ENCODE results near the gene OR52H1.
"Not testable (repeated sequence)": the region's sequence is repeated elsewhere in the genome, so short reads cannot be mapped to it uniquely, and the experiment has no call there.

Gene OR52H1

DNA sequence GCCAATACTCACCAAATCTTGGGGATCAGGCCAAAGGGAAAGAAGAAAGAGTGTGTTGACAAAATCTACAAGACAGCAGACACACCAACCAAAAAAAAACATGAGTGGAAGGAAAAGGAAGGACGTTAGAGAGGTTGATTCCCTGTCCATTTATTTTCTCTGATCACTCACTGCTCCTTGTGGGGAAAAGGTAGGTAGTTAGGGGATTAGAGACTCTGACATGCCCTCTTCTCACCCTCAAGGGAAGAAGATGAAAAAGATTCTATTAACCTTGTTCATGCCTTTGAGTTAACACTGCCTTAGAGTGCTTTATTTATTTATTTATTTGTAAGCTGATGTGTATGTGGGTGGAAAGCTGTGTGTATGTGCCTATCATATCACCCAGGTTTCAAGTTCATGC lies at the start of gene OR52H1:
Gene OR52H1, minus strand, starts transcription at position 101 of the 400 bp plus-strand sequence. CDS start 3,035 bp downstream, outside the sequence.
- no peak for DNase-seq

- no peak for DNase-seq
Observed at GRCh38 chr11:5597953-5598352, 49.6 kb upstream of the OR52H1 start.

DNA sequence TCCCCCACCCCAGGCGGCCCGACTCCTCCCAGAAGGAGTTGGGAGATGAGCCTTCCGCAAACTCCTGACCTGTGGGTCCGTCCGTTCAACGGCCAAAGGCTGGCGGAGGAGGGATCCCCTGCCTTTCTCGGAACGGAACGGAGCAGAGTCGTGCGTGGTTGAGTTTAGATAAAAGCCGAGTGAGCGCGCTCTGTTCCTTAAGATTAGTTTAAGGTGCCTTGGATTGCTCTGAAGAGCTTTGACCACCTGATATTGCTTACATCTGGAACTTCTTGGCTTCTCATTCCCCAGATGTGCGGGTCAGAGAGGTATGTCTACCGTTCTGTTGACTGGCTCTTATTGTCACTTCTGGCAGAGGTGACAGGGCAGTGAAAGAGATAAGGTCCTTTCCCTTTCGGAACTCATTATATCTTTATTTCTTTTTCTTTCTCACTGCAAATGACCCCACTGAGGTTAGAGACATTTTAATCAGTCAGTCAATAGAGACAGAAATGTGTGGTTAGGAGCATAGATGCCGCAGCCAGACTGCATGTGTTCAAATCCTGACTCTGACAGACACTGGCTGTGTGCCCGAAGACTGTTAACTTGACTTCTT lies 48.4 kb upstream of the OR52H1 start, which contains the start of gene TRIM6:
Gene TRIM6, plus strand, starts transcription at position 31 of the 595 bp plus-strand sequence. Its CDS starts 261 bp downstream, at position 292.
- DNase-seq: peak; percentile 21

GRCh38 chr11:5593146-5593545 lies 44.8 kb upstream of the OR52H1 start:
- no peak for DNase-seq

GRCh38 chr11:5592615-5593014 lies 44.3 kb upstream of the OR52H1 start:
- no peak for DNase-seq

GRCh38 chr11:5591613-5592012 lies 43.3 kb upstream of the OR52H1 start:
- DNase-seq: no peak

DNA sequence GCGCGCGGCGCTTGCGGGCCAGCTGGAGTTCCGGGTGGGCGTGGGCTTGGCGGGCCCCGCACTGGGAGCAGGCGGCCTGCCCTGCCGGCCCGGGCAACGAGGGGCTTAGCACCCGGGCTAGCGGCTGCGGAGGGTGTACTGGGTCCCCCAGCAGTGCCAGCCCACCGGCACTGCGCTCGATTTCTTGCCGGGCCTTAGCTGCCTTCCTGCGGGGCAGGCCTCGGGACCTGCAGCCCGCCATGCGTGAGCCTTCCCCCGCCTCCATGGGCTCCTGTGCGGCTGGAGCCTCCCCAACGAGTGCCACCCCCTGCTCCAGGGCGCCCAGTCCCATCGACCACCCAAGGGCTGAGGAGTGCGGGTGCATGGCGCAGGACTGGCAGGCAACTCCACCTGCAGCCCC lies 41.6 kb upstream of the OR52H1 start:
- DNase-seq: not testable (repeated sequence)

DNA sequence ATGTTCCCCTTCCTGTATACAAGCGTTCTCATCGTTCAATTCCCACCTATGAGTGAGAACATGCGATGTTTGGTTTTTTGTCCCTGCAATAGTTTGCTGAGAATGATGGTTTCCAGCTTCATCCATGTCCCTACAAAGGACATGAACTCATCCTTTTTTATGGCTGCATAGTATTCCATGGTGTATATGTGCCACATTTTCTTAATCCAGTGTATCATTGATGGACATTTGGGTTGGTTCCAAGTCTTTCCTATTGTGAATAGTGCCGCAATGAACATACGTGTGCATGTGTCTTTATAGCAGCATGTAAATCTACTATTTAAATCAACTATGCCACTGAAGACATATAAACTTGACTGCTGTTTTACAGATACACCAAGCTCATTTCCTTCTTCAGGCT lies 36.1 kb upstream of the OR52H1 start:
- DNase-seq: not testable (repeated sequence)

DNA sequence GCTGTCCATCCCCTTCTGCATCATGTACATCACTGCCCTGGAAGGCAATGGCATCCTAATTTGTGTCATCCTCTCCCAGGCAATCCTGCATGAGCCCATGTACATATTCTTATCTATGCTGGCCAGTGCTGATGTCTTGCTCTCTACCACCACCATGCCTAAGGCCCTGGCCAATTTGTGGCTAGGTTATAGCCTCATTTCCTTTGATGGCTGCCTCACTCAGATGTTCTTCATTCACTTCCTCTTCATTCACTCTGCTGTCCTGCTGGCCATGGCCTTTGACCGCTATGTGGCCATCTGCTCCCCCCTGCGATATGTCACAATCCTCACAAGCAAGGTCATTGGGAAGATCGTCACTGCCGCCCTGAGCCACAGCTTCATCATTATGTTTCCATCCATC lies 32.7 kb upstream of the OR52H1 start:
- DNase-seq: no peak

DNA sequence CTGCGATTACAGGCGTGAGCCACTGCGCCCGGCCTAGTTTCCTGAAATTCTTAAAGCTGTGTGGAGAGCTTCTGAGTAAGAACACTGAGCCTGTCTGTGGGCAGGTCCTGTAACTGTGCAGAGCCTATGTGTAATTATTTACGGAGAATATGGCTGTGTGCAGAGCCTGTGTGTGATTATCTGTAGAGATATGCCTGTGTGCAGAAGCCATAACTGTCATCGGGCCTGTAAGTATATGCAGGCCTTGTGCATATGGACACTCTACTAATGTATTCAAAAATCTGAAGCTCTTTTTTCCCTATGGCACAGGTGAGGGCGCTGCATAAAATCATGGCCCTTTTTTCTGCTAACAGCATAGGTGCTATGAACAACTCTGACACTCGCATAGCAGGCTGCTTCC lies 32.2 kb upstream of the OR52H1 start, which contains the start of gene OR52B6:
Gene OR52B6, plus strand, starts transcription at position 301 of the 400 bp plus-strand sequence. Its CDS starts 0 bp downstream, at position 301.
- DNase-seq: no peak

GRCh38 chr11:5577101-5577500 lies 28.8 kb upstream of the OR52H1 start:
- DNase-seq: no peak

- no peak for DNase-seq
Observed at GRCh38 chr11:5575152-5575551, 26.8 kb upstream of the OR52H1 start.

DNA sequence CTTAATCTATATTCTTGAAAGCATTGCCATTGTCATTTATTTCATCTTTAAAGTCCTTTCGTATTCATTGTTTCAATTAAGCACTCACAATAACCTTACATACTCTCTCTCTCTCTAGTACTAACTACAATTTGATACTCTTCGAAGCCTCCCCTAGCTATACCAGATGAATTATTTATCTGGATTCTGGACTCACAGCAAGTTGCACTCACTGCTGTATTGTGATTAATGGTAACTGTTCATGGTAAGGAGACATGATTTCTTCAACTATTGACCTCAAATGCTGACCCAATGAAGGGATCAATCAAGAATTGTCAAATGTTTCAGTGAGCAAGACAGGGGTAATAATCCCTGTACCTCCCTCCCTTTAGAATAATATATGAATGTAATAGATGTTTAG lies 26.3 kb upstream of the OR52H1 start:
- DNase-seq: no peak

GRCh38 chr11:5564259-5565019 lies 16.1 kb upstream of the OR52H1 start:
- DNase-seq: no peak

DNA sequence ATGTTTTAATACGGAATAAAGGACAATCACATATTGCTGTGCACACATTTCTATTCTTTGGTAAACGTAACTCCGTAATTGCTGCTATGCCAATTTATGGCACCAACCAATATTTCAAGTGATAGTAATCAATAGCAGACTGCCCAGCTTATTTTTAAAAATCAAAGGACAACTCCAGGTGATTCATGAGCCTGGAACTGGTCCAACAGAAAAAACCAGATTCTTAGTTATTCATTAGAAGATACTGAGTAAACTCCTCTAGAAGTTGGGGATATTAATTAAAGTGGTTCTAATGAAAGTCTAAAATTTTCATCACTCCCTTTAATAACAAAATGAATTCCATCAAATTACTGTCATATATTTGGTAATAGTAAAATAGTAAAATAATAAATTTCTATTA lies 9.4 kb upstream of the OR52H1 start:
- DNase-seq: no peak

- no peak for DNase-seq
Observed at GRCh38 chr11:5556596-5557188, 8.4 kb upstream of the OR52H1 start.

DNA sequence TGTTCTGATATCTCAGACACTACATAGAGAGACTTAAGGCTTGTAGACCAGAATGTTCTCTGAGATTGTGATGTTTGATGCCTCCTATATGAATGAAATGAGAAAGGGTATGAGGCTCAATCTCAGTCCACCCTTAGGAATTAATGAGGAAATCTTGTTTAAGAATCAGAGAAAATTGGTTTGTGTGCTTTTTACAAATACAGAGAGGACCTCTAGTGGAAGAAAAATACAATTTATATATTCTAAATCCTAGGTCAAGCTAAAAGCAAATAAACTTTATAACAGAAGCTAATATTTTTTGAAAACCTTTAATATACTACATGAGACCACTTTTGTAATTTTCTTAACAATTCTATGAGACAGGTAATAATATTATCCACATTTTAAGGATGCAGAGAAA lies 5.0 kb upstream of the OR52H1 start:
- DNase-seq: no peak

DNA sequence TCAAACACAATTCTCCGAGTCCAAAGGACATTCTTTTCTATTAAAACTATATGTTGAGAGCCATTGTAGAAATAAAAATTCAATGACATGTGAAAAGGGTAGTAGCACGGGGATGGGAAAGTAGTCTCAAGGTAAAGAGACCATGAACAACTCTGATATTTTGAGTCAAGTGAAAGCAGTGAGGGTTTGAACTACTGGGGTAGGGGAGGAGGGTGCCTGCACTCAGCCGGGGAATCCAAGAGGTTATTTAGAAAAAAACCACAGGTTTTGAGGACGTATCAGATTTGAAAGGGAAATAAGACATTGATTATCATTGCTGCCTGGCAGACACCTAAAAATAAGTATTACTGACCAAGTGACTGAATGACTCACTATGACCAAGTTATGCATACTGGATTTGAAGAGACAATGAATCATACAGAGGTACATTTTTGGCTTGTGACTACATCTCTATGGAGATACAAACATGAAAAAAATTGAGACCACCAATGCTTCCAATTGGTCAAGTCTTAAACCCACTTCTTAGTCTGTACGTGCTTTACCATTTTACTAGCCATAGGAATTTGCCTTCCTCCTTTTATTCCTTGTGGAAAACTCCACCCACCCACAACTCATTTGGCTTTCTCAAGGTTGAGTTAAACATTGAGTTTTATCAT lies 2.2 kb upstream of the OR52H1 start:
- DNase-seq: no peak

- no peak for DNase-seq
Observed at GRCh38 chr11:5547982-5548381, 358 bp downstream of the OR52H1 start.

GRCh38 chr11:5546457-5546856 lies 1.9 kb downstream of the OR52H1 start:
- DNase-seq: no peak

DNA sequence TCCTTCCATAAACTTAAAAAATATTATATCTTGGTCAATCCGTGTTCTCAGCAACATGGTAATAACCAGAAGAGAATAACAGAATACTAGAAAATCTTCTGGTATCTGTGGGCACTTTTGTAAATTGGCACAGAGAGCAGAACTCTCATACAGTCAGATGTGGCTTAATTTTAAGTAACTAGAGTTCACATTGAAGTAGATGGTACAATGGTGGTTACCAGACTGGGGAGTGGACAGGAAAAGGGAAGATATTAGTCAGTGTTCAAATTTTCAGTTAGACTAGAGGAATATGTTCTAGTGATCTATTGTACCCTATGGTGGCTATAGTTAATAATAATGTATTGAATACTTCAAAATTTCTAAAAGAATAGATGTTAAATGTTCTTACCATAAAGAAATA lies 6.9 kb downstream of the OR52H1 start:
- DNase-seq: no peak

DNA sequence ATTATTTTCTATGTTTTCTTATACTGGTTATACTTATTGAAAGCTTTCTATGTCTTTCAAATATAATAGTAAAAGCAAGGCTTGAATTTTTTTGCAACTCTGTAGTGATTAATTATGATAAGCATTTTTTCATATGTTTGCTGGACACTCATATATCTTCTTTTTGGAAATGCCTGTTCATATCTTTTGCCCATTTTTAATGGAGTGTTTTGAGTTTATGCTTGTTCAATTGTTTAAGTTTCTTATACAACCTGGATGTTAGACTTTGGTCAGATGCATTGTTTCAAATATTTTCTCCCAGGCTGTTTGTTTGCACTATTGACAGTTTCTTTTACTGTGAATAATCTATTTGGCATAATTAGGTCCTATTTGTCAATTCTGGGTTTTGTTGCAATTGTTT lies 11.9 kb downstream of the OR52H1 start:
- no peak for DNase-seq

DNA sequence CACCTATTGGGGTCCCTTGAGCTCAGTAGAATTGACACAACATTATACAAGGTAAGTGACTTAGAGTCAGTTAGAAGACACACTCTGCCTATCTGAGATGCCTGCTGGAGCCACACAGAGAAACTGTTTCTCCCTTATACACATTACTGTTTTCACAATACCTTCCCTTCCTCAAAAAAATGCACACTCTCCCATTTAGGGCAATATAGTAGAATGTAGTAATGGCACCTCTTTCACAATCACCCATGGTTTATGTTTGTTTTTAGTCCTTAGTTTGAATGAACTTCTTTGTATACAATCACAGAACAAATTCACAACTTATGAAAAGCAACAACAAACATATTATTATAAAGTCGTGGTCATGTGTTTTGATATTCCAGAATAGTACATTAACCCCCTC lies 14.3 kb downstream of the OR52H1 start:
- no peak for DNase-seq
